Measurements from ENCODE around the gene GRIA4.

DNA sequence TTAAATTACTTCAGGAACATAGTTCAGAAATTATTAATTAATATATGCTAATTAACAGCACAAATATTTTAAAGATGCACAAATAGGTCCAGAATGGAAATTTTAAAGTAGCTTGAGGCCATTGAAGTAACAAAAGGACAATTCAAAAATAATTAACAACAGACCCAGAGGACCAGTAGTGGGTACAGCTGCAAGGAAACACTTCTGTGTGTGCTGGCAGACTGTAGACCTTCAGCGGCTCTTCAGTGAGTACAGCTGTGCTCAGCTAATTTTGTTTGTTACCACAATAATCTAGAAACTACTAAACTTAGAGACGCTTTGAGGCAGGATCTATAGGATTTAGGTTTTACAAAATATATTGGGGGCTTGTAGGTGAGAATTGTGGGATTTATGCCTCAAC, 103.8 kb downstream of the GRIA4 start:
- no peak for TF ChIP-seq GATA3 (IDR thresholded peaks at IDR 0.05; ENCODE audit: low read depth, low read length)
- TF ChIP-seq GATA2 (IDR thresholded peaks at IDR 0.05; ENCODE audit: low read depth, low read length): no peak
